GM12878 (cell line): ENCODE data around the gene AGER. TPM values are rescaled to one million over a fixed set of nuclear protein-coding genes. Genes with fewer than 3 reads are reported as not detected.

Experiments
- BACH1 ChIP-seq: fragments of 450-650 bp; IDR thresholded peaks from 2 replicates; pipeline ENCODE4 v1.6.1; 2017; ENCODE audit warnings: mild to moderate bottlenecking, borderline replicate concordance
- CREB1 ChIP-seq: IDR thresholded peaks from 2 replicates; pipeline ENCODE4 v1.6.1; 2012; ENCODE audit warnings: low read depth, mild to moderate bottlenecking, inconsistent platforms
- EP300 ChIP-seq, 2 experiments: fragments of 150-350 bp in 1 of 2; IDR thresholded peaks; 2 replicates each; pipeline ENCODE4 v1.6.1; 2011 to 2012; ENCODE audit warnings: low read depth in 2 of 2, low read length in 2 of 2, borderline replicate concordance in 1 of 2, improper control_type of control experiment in 1 of 2, inconsistent platforms in 1 of 2; ENCODE audit not compliant: control insufficient read depth in 1 of 2
- EZH2 ChIP-seq: IDR thresholded peaks from 2 replicates; pipeline ENCODE4 v1.6.1; 2012; ENCODE audit warnings: low read depth, mild to moderate bottlenecking, control low read depth, inconsistent platforms, low read length, borderline replicate concordance; ENCODE audit not compliant: control insufficient read depth
- JUNB ChIP-seq: IDR thresholded peaks from 2 replicates; pipeline ENCODE4 v1.6.1; 2016; ENCODE audit warnings: antibody characterized with exemption, mild to moderate bottlenecking
- MEF2A ChIP-seq: IDR thresholded peaks from 2 replicates; pipeline ENCODE4 v1.6.1; 2011; ENCODE audit warnings: low read depth, mild to moderate bottlenecking, low read length, moderate library complexity; ENCODE audit not compliant: insufficient read depth
- MEF2B ChIP-seq: fragments of 450-650 bp; IDR thresholded peaks from 2 replicates; pipeline ENCODE4 v1.6.1; 2018; ENCODE audit warnings: mild to moderate bottlenecking, moderate library complexity; ENCODE audit not compliant: partially characterized antibody, poor library complexity, severe bottlenecking
- MXI1 ChIP-seq: fragments of 150-350 bp; IDR thresholded peaks from 2 replicates; pipeline ENCODE4 v1.6.1; 2011; ENCODE audit warnings: low read depth, mild to moderate bottlenecking, inconsistent platforms, low read length, improper control_type of control experiment
- NFXL1 ChIP-seq: fragments of 450-650 bp; IDR thresholded peaks from 2 replicates; pipeline ENCODE4 v1.6.1; 2017; ENCODE audit warnings: antibody characterized with exemption, mild to moderate bottlenecking, borderline replicate concordance
- RAD51 ChIP-seq: fragments of 450-650 bp; IDR thresholded peaks from 2 replicates; pipeline ENCODE4 v1.6.1; 2016; ENCODE audit warnings: moderate library complexity, mild to moderate bottlenecking, inconsistent platforms
- SMC3 ChIP-seq: IDR thresholded peaks from 2 replicates; pipeline ENCODE4 v1.6.1; 2011; ENCODE audit warnings: low read length, improper control_type of control experiment, borderline replicate concordance
- STAT1 ChIP-seq: fragments of 450-650 bp; conservative IDR thresholded peaks from 2 replicates; pipeline ENCODE4 v1.6.1; 2014; ENCODE audit warnings: antibody characterized with exemption, mild to moderate bottlenecking
- STAT3 ChIP-seq: IDR thresholded peaks from 2 replicates; pipeline ENCODE4 v1.6.1; 2011; ENCODE audit warnings: low read depth, low read length, improper control_type of control experiment
- ZNF274 ChIP-seq: IDR thresholded peaks from one replicate; pipeline ENCODE4 v1.8.0; 2011; ENCODE audit not compliant: insufficient read length, insufficient read depth
- ZNF592 ChIP-seq: fragments of 450-650 bp; IDR thresholded peaks from 2 replicates; pipeline ENCODE4 v1.6.1; 2017; ENCODE audit warnings: mild to moderate bottlenecking, moderate library complexity
- polyA plus RNA-seq, 11 experiments: library from polyadenylated mRNA; depleted of rRNA in 4 of 11; unstranded in 6 of 11; stranded (reverse) in 5 of 11; fragments of >200 nt; fragmentation: Nextera tagmentation in 4 of 11; fragmentation: Illumina TruSeq in 1 of 11; extraction: Ambion mirVana in 4 of 11; extraction: Trizol in 1 of 11; gene quantifications; 1 replicate in 1 of 11; 2 replicates in 10 of 11; pipeline versions ENCODE4 v1.2.1 to v1.2.3, GENCODE V29; 2011 to 2016; ENCODE audit warnings: inconsistent platforms in 2 of 11, missing spikeins in 2 of 11, low read depth in 1 of 11
- total RNA-seq, 4 experiments: library from RNA; depleted of rRNA in 3 of 4; stranded (reverse); fragments of >200 nt in 3 of 4; fragmentation: Illumina TruSeq in 1 of 4; extraction: Trizol in 1 of 4; gene quantifications; 2 replicates each; pipeline versions ENCODE4 v1.2.1 to v1.2.3, GENCODE V29; 2013 to 2021
- TF ChIP-seq, protein P1 (sequence below): fragments of 150-350 bp; IDR thresholded peaks from 2 replicates; pipeline ENCODE4 v1.6.1; 2016; ENCODE audit warnings: low read depth, low read length
- TF ChIP-seq, protein P2 (sequence below): fragments of 450-650 bp; IDR thresholded peaks from 2 replicates; pipeline ENCODE4 v1.6.1; 2018; ENCODE audit warnings: borderline replicate concordance, mild to moderate bottlenecking; ENCODE audit not compliant: partially characterized antibody
- TF ChIP-seq, protein P3 (sequence below): IDR thresholded peaks from 2 replicates; pipeline ENCODE4 v1.6.1; 2011; ENCODE audit warnings: low read depth, low read length, improper control_type of control experiment, borderline replicate concordance

Gene AGER
- total and polyA plus RNA-seq, 10 of the 15 experiments (the other 5 are each of a cell fraction or from before 2014, with no cell fraction given): 1.1 to 18.2 (median 3.9) TPM

GRCh38 chr6:32154514-32155161 is 29.4 kb downstream of the AGER start (continued):
- no peak for TF ChIP-seq JUNB
- TF ChIP-seq, protein P1, sequence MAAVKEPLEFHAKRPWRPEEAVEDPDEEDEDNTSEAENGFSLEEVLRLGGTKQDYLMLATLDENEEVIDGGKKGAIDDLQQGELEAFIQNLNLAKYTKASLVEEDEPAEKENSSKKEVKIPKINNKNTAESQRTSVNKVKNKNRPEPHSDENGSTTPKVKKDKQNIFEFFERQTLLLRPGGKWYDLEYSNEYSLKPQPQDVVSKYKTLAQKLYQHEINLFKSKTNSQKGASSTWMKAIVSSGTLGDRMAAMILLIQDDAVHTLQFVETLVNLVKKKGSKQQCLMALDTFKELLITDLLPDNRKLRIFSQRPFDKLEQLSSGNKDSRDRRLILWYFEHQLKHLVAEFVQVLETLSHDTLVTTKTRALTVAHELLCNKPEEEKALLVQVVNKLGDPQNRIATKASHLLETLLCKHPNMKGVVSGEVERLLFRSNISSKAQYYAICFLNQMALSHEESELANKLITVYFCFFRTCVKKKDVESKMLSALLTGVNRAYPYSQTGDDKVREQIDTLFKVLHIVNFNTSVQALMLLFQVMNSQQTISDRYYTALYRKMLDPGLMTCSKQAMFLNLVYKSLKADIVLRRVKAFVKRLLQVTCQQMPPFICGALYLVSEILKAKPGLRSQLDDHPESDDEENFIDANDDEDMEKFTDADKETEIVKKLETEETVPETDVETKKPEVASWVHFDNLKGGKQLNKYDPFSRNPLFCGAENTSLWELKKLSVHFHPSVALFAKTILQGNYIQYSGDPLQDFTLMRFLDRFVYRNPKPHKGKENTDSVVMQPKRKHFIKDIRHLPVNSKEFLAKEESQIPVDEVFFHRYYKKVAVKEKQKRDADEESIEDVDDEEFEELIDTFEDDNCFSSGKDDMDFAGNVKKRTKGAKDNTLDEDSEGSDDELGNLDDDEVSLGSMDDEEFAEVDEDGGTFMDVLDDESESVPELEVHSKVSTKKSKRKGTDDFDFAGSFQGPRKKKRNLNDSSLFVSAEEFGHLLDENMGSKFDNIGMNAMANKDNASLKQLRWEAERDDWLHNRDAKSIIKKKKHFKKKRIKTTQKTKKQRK: no peak
- no peak for TF ChIP-seq NFXL1
- TF ChIP-seq MEF2B: no peak
- no peak for TF ChIP-seq ZNF592
- TF ChIP-seq, protein P2, sequence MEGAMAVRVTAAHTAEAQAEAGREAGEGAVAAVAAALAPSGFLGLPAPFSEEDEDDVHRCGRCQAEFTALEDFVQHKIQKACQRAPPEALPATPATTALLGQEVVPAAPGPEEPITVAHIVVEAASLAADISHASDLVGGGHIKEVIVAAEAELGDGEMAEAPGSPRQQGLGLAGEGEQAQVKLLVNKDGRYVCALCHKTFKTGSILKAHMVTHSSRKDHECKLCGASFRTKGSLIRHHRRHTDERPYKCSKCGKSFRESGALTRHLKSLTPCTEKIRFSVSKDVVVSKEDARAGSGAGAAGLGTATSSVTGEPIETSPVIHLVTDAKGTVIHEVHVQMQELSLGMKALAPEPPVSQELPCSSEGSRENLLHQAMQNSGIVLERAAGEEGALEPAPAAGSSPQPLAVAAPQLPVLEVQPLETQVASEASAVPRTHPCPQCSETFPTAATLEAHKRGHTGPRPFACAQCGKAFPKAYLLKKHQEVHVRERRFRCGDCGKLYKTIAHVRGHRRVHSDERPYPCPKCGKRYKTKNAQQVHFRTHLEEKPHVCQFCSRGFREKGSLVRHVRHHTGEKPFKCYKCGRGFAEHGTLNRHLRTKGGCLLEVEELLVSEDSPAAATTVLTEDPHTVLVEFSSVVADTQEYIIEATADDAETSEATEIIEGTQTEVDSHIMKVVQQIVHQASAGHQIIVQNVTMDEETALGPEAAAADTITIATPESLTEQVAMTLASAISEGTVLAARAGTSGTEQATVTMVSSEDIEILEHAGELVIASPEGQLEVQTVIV: no peak
- TF ChIP-seq RAD51: no peak
- TF ChIP-seq EP300 (IDR thresholded peaks at IDR 0.05; ENCODE audit: borderline replicate concordance in 1 of 2, control insufficient read depth in 1 of 2, low read depth in 2 of 2, low read length in 2 of 2): no peak
- TF ChIP-seq BACH1: no peak; the same call in 1 of the 2 replicates
- TF ChIP-seq ZNF274: no peak
- no peak for TF ChIP-seq EZH2
- no peak for TF ChIP-seq MEF2A
- no peak for TF ChIP-seq STAT1
- TF ChIP-seq CREB1: no peak
- TF ChIP-seq MXI1: peak; percentile 56; the same call in 1 of the 2 replicates
- no peak for TF ChIP-seq STAT3
- TF ChIP-seq, protein P3, sequence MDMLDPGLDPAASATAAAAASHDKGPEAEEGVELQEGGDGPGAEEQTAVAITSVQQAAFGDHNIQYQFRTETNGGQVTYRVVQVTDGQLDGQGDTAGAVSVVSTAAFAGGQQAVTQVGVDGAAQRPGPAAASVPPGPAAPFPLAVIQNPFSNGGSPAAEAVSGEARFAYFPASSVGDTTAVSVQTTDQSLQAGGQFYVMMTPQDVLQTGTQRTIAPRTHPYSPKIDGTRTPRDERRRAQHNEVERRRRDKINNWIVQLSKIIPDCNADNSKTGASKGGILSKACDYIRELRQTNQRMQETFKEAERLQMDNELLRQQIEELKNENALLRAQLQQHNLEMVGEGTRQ: no peak
- peak; percentile 51; the same call in 1 of the 2 replicates for TF ChIP-seq SMC3
